SIG-M5 (cell line): Measurements from ENCODE around the gene CDC40.
"Not testable (repeated sequence)": the region's sequence is repeated elsewhere in the genome, so short reads cannot be mapped to it uniquely, and the experiment has no call there.

Experiments used
- DNase-seq: peaks from one replicate; lab custom pipeline; 2025; lab: John Stamatoyannopoulos, UW

The CDC40 gene

GRCh38 chr6:110201151-110201884, 21.1 kb downstream of the CDC40 start:
- no peak for DNase-seq

GRCh38 chr6:110207652-110208051, 27.4 kb downstream of the CDC40 start:
- DNase-seq: no peak

GRCh38 chr6:110211753-110212152, 31.5 kb downstream of the CDC40 start:
- no peak for DNase-seq

- no peak for DNase-seq
Observed at GRCh38 chr6:110214338-110214737, 34.1 kb downstream of the CDC40 start.

GRCh38 chr6:110216140-110216539, 35.9 kb downstream of the CDC40 start:
- DNase-seq: no peak

- DNase-seq: no peak
Observed at GRCh38 chr6:110217266-110217665, 37.0 kb downstream of the CDC40 start.

GRCh38 chr6:110221738-110222137, 41.5 kb downstream of the CDC40 start:
- DNase-seq: no peak

- DNase-seq: no peak
Observed at GRCh38 chr6:110226261-110226660, 46.0 kb downstream of the CDC40 start.

- DNase-seq: no peak
Observed at GRCh38 chr6:110232450-110232849, 52.2 kb downstream of the CDC40 start.

- no peak for DNase-seq
Observed at GRCh38 chr6:110233770-110234374, 53.6 kb downstream of the CDC40 start.

GRCh38 chr6:110236007-110236406, 55.8 kb downstream of the CDC40 start:
- not testable (repeated sequence) for DNase-seq

- DNase-seq: no peak
Observed at GRCh38 chr6:110239526-110240274, 59.5 kb downstream of the CDC40 start.

- DNase-seq: not testable (repeated sequence)
Observed at GRCh38 chr6:110244621-110245020, 64.4 kb downstream of the CDC40 start.

- no peak for DNase-seq
Observed at GRCh38 chr6:110246378-110246777, 66.2 kb downstream of the CDC40 start.

GRCh38 chr6:110246900-110247546, 66.8 kb downstream of the CDC40 start:
- DNase-seq: no peak

- DNase-seq: no peak
Observed at GRCh38 chr6:110250058-110250457, 69.8 kb downstream of the CDC40 start.

GRCh38 chr6:110250838-110251237, 70.6 kb downstream of the CDC40 start:
- DNase-seq: no peak

- no peak for DNase-seq
Observed at GRCh38 chr6:110255211-110255750, 75.1 kb downstream of the CDC40 start.

- no peak for DNase-seq
Observed at GRCh38 chr6:110256366-110256765, 76.1 kb downstream of the CDC40 start.

GRCh38 chr6:110265273-110265672, 85.0 kb downstream of the CDC40 start:
- no peak for DNase-seq

GRCh38 chr6:110266996-110267395, 86.8 kb downstream of the CDC40 start:
- DNase-seq: no peak

GRCh38 chr6:110269623-110270022, 89.4 kb downstream of the CDC40 start:
- DNase-seq: no peak
